Activated naive CD4-positive, alpha-beta T cell treated with anti-CD3 and anti-CD28 coated beads, Interleukin-2, amount 50 U/mL, for 24 hours (primary cell): ENCODE data around the gene ZNF776.
A peak's percentile ranks its signal among the peaks of the same experiment; 100 is the strongest.
"Not testable (repeated sequence)": the region's sequence is repeated elsewhere in the genome, so short reads cannot be mapped to it uniquely, and the experiment has no call there.

ENCODE experiments used
- H3K27ac Mint-ChIP-seq: one replicate; pipeline ENCODE4 v1.8.0; 2021; ENCODE audit warnings: mild to moderate bottlenecking, mixed read lengths
- H3K27me3 Mint-ChIP-seq: one replicate; pipeline ENCODE4 v1.8.0; 2021; ENCODE audit warnings: mixed read lengths
- H3K36me3 Mint-ChIP-seq: one replicate; pipeline ENCODE4 v1.8.0; 2021; ENCODE audit warnings: mixed read lengths
- H3K4me1 Mint-ChIP-seq: one replicate; pipeline ENCODE4 v1.8.0; 2021; ENCODE audit warnings: mixed read lengths
- H3K4me3 Mint-ChIP-seq: one replicate; pipeline ENCODE4 v1.8.0; 2021; ENCODE audit warnings: mild to moderate bottlenecking, mixed read lengths
- H3K9me3 Mint-ChIP-seq: one replicate; pipeline ENCODE4 v1.8.0; 2021; ENCODE audit warnings: mixed read lengths

ZNF776 gene

GRCh38 chr19:57746580-57747471 is at the start of gene ZNF776:
TSS of gene ZNF776 (plus strand) at chr19:57746815. CDS start at chr19:57747059, 244 bp downstream.
- Mint-ChIP-seq H3K9me3 (peaks cover 18% of the 10 kb centered on the region), H3K36me3 (peaks cover 43% of the 10 kb centered on the region), H3K4me3 (peak within 1 kb of the TSS; percentile 87), H3K27ac (peak within 1 kb of the TSS; percentile 87), H3K4me1 (peaks cover 37% of the 10 kb centered on the region), H3K27me3 (no peaks in the 10 kb centered on the region)

- Mint-ChIP-seq H3K27me3 (peaks cover 2% of the 10 kb centered on the region), H3K4me1 (peaks cover 4% of the 10 kb centered on the region), H3K36me3 (peaks cover 77% of the 10 kb centered on the region), H3K27ac (no peak overlapping the region), H3K9me3 (peaks cover 28% of the 10 kb centered on the region), H3K4me3 (no peak overlapping the region)
Measured at GRCh38 chr19:57701625-57702024, 45.0 kb upstream of the ZNF776 start.

GRCh38 chr19:57706346-57706745 is 40.3 kb upstream of the ZNF776 start:
- Mint-ChIP-seq H3K9me3 (peaks cover 30% of the 10 kb centered on the region), H3K4me3 (peak overlapping the region; percentile 24), H3K36me3 (peaks cover 67% of the 10 kb centered on the region), H3K4me1 (peaks cover 21% of the 10 kb centered on the region), H3K27me3 (peaks cover 14% of the 10 kb centered on the region), H3K27ac (no peak overlapping the region)

- peaks cover 55% of the 10 kb centered on the region for H3K36me3 Mint-ChIP-seq
Measured at GRCh38 chr19:57708641-57709361, 37.8 kb upstream of the ZNF776 start, which contains the start of gene ZNF154. TSS of gene ZNF154 (minus strand) at chr19:57709204. CDS start at chr19:57708971, 233 bp downstream.

GRCh38 chr19:57709616-57710015 is 37.0 kb upstream of the ZNF776 start:
- peaks cover 38% of the 10 kb centered on the region for H3K9me3 Mint-ChIP-seq
- no peak overlapping the region for H3K27ac Mint-ChIP-seq
- H3K36me3 Mint-ChIP-seq = peaks cover 53% of the 10 kb centered on the region
- peaks cover 21% of the 10 kb centered on the region for H3K4me1 Mint-ChIP-seq
- H3K27me3 Mint-ChIP-seq = peaks cover 14% of the 10 kb centered on the region
- H3K4me3 Mint-ChIP-seq = no peak overlapping the region

More at GRCh38 chr19:57708641-57709361, 37.8 kb upstream of the ZNF776 start, which contains the start of gene ZNF154:
- Mint-ChIP-seq H3K9me3 (peaks cover 43% of the 10 kb centered on the region), H3K4me1 (peaks cover 21% of the 10 kb centered on the region), H3K27me3 (peaks cover 14% of the 10 kb centered on the region), H3K4me3 (peak within 1 kb of the TSS; percentile 88), H3K27ac (peak within 1 kb of the TSS; percentile 89)

GRCh38 chr19:57712222-57712621 is 34.4 kb upstream of the ZNF776 start:
- H3K36me3 Mint-ChIP-seq = peaks cover 46% of the 10 kb centered on the region
- peaks cover 33% of the 10 kb centered on the region for H3K9me3 Mint-ChIP-seq
- H3K4me3 Mint-ChIP-seq = no peak overlapping the region
- H3K4me1 Mint-ChIP-seq = peaks cover 14% of the 10 kb centered on the region
- H3K27ac Mint-ChIP-seq = no peak overlapping the region
- peaks cover 10% of the 10 kb centered on the region for H3K27me3 Mint-ChIP-seq

- Mint-ChIP-seq H3K9me3 (peaks cover 26% of the 10 kb centered on the region), H3K27ac (no peak overlapping the region), H3K4me1 (peaks cover 5% of the 10 kb centered on the region), H3K36me3 (peaks cover 67% of the 10 kb centered on the region), H3K27me3 (no peaks in the 10 kb centered on the region), H3K4me3 (no peak overlapping the region)
Measured at GRCh38 chr19:57719424-57719823, 27.2 kb upstream of the ZNF776 start.

- Mint-ChIP-seq H3K4me3 (no peak overlapping the region), H3K9me3 (peaks cover 26% of the 10 kb centered on the region), H3K36me3 (peaks cover 70% of the 10 kb centered on the region)
Measured at GRCh38 chr19:57719901-57720519, 26.6 kb upstream of the ZNF776 start.

GRCh38 chr19:57720878-57721277 is 25.7 kb upstream of the ZNF776 start:
- Mint-ChIP-seq H3K4me1 (peaks cover 9% of the 10 kb centered on the region), H3K27ac (no peak overlapping the region), H3K9me3 (peaks cover 22% of the 10 kb centered on the region), H3K36me3 (peaks cover 67% of the 10 kb centered on the region), H3K4me3 (no peak overlapping the region), H3K27me3 (no peaks in the 10 kb centered on the region)

More at GRCh38 chr19:57719901-57720519, 26.6 kb upstream of the ZNF776 start:
- Mint-ChIP-seq H3K4me1 (peaks cover 8% of the 10 kb centered on the region), H3K27ac (no peak overlapping the region), H3K27me3 (no peaks in the 10 kb centered on the region)

GRCh38 chr19:57738320-57738719 is 8.3 kb upstream of the ZNF776 start:
- not testable (repeated sequence) for H3K36me3 Mint-ChIP-seq, H3K4me3 Mint-ChIP-seq, H3K27ac Mint-ChIP-seq, H3K9me3 Mint-ChIP-seq, H3K27me3 Mint-ChIP-seq, H3K4me1 Mint-ChIP-seq

GRCh38 chr19:57738770-57739169 is 7.8 kb upstream of the ZNF776 start:
- H3K27me3 Mint-ChIP-seq, H3K9me3 Mint-ChIP-seq, H3K36me3 Mint-ChIP-seq, H3K27ac Mint-ChIP-seq, H3K4me3 Mint-ChIP-seq, H3K4me1 Mint-ChIP-seq: not testable (repeated sequence)

GRCh38 chr19:57747472-57747807 is 825 bp downstream of the ZNF776 start:
- Mint-ChIP-seq H3K27ac (no peak overlapping the region), H3K9me3 (peaks cover 22% of the 10 kb centered on the region), H3K27me3 (no peaks in the 10 kb centered on the region), H3K36me3 (peaks cover 46% of the 10 kb centered on the region), H3K4me3 (peak overlapping the region; percentile 87), H3K4me1 (peaks cover 37% of the 10 kb centered on the region)

- no peak overlapping the region for H3K27ac Mint-ChIP-seq
- H3K36me3 Mint-ChIP-seq = peaks cover 52% of the 10 kb centered on the region
- H3K9me3 Mint-ChIP-seq = peaks cover 27% of the 10 kb centered on the region
- no peaks in the 10 kb centered on the region for H3K27me3 Mint-ChIP-seq
- H3K4me1 Mint-ChIP-seq = peaks cover 37% of the 10 kb centered on the region
- peak overlapping the region; percentile 87 for H3K4me3 Mint-ChIP-seq
Measured at GRCh38 chr19:57748029-57748428, 1.4 kb downstream of the ZNF776 start.

- peaks cover 25% of the 10 kb centered on the region for H3K9me3 Mint-ChIP-seq
- no peaks in the 10 kb centered on the region for H3K27me3 Mint-ChIP-seq
- peaks cover 16% of the 10 kb centered on the region for H3K4me1 Mint-ChIP-seq
- H3K27ac Mint-ChIP-seq = no peak overlapping the region
- peaks cover 85% of the 10 kb centered on the region for H3K36me3 Mint-ChIP-seq
- no peak overlapping the region for H3K4me3 Mint-ChIP-seq
Measured at GRCh38 chr19:57754091-57754673, 7.6 kb downstream of the ZNF776 start.

- no peaks in the 10 kb centered on the region for H3K27me3 Mint-ChIP-seq
- H3K9me3 Mint-ChIP-seq = peaks cover 25% of the 10 kb centered on the region
- no peak overlapping the region for H3K27ac Mint-ChIP-seq
- peaks cover 11% of the 10 kb centered on the region for H3K4me1 Mint-ChIP-seq
- H3K4me3 Mint-ChIP-seq = no peak overlapping the region
- H3K36me3 Mint-ChIP-seq = peaks cover 83% of the 10 kb centered on the region
Measured at GRCh38 chr19:57755031-57755430, 8.4 kb downstream of the ZNF776 start.
